Retinal pigment epithelial cell (primary cell): Measurements from ENCODE around the gene SHC3.

Source experiments
- DNase-seq: peaks from one replicate; pipeline ENCODE4 v3.0.0-alpha.2; 2010; ENCODE audit warnings: low read depth
- H3K4me3 ChIP-seq: 2 replicates; pipeline ENCODE4 v1.5.1; 2011; ENCODE audit warnings: mild to moderate bottlenecking, low read length, control low read depth, moderate library complexity
- CTCF ChIP-seq: conservative IDR thresholded peaks from 2 replicates; pipeline ENCODE4 v1.5.1; 2011; ENCODE audit warnings: low read depth, low read length, control low read depth, inconsistent platforms

Gene SHC3

GRCh38 chr9:89001917-89002540, 176.6 kb downstream of the SHC3 start:
- no peak for DNase-seq

DNA sequence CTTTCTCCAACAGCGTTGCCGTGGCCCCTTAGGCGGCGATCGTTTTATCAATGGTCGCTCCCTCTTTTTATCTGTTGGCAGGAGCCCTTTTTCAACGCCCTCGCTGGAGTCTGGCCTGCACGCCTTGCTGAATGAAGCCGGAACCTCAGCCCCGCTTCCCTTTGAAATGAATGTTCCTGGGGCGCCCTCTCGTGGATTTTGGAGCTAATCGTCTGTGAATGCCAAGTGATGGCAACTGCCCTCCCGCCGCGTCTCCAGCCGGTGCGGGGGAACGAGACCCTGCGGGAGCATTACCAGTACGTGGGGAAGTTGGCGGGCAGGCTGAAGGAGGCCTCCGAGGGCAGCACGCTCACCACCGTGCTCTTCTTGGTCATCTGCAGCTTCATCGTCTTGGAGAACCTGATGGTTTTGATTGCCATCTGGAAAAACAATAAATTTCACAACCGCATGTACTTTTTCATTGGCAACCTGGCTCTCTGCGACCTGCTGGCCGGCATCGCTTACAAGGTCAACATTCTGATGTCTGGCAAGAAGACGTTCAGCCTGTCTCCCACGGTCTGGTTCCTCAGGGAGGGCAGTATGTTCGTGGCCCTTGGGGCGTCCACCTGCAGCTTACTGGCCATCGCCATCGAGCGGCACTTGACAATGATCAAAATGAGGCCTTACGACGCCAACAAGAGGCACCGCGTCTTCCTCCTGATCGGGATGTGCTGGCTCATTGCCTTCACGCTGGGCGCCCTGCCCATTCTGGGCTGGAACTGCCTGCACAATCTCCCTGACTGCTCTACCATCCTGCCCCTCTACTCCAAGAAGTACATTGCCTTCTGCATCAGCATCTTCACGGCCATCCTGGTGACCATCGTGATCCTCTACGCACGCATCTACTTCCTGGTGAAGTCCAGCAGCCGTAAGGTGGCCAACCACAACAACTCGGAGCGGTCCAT, 177.4 kb downstream of the SHC3 start:
- H3K4me3 ChIP-seq, result no peak overlapping the region
- peak; percentile 70 for TF ChIP-seq CTCF

More at GRCh38 chr9:89001917-89002540, 176.6 kb downstream of the SHC3 start:
- H3K4me3 ChIP-seq, result no peak overlapping the region
- no peak for TF ChIP-seq CTCF

DNA sequence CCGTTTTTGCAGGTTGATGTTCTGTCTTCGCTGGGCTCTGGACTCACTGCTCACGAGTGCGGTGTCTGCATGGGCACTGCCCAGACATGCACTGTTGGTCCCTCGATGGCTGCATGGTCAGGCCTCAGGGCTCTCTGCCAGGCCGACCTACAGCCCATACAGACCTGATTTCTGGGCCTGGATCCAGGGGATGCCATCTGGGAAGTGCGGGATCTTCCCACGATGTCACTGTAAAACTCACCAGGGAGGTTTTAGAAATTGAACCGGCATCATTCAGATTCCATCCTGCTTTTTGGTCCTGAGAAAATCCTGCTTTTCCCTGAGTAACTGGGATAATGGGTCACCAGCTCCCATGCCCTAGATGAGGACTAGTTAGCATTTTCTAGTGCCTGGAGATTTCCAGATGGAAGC, 178.2 kb downstream of the SHC3 start:
- no peak for TF ChIP-seq CTCF
- DNase-seq, result no peak
- no peak overlapping the region for H3K4me3 ChIP-seq

More for the DNA sequence above, 177.4 kb downstream of the SHC3 start:
- no peak for DNase-seq

DNA sequence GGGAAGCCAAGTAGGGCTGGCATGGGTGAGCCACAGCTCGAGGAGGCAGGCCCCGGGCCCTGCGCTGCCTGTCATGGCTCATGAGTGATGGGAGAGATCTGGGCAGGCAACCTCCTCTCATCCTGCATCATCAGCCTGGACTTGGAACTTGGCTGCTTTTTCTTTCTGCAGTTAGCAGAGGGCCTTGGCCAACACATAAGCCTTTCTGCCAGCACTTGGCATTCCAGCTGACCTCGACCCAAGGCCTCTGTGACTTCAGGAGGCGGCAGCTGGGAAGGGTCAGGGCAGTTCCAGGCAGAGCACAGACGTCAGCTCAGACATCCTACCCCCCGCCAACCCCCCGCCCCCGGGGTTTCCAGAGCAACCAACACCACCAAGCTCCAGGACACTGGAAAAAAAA, 179.7 kb downstream of the SHC3 start:
- H3K4me3 ChIP-seq, result no peak overlapping the region
- TF ChIP-seq CTCF, result no peak
- no peak for DNase-seq

- no peak for DNase-seq
- H3K4me3 ChIP-seq, result no peak overlapping the region
- TF ChIP-seq CTCF, result no peak
Measured at GRCh38 chr9:88998503-88998902, 180.1 kb downstream of the SHC3 start.

GRCh38 chr9:88997646-88998045, 181.0 kb downstream of the SHC3 start:
- no peak for DNase-seq
- TF ChIP-seq CTCF, result no peak
- no peak overlapping the region for H3K4me3 ChIP-seq

DNA sequence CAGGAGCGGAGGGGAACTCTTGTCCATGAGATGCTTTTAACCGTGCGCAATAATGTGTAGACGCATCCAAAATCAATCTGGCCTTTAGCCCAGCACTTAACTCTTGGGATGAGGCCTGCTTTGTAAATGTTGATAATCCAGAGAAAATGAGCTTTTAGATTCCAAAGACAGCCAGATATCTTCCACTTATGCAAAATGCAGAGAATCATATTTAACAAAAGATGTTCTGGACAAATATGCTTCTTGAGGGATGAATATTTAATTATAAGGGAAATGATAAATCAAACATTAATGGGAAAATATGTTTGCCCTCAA, 181.7 kb downstream of the SHC3 start:
- no peak overlapping the region for H3K4me3 ChIP-seq
- no peak for TF ChIP-seq CTCF
- no peak for DNase-seq
